Measurements from ENCODE around the gene CLCA4.
"Not testable (repeated sequence)": the region's sequence is repeated elsewhere in the genome, so short reads cannot be mapped to it uniquely, and the experiment has no call there.

CLCA4 gene, protein sequence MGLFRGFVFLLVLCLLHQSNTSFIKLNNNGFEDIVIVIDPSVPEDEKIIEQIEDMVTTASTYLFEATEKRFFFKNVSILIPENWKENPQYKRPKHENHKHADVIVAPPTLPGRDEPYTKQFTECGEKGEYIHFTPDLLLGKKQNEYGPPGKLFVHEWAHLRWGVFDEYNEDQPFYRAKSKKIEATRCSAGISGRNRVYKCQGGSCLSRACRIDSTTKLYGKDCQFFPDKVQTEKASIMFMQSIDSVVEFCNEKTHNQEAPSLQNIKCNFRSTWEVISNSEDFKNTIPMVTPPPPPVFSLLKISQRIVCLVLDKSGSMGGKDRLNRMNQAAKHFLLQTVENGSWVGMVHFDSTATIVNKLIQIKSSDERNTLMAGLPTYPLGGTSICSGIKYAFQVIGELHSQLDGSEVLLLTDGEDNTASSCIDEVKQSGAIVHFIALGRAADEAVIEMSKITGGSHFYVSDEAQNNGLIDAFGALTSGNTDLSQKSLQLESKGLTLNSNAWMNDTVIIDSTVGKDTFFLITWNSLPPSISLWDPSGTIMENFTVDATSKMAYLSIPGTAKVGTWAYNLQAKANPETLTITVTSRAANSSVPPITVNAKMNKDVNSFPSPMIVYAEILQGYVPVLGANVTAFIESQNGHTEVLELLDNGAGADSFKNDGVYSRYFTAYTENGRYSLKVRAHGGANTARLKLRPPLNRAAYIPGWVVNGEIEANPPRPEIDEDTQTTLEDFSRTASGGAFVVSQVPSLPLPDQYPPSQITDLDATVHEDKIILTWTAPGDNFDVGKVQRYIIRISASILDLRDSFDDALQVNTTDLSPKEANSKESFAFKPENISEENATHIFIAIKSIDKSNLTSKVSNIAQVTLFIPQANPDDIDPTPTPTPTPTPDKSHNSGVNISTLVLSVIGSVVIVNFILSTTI

DNA sequence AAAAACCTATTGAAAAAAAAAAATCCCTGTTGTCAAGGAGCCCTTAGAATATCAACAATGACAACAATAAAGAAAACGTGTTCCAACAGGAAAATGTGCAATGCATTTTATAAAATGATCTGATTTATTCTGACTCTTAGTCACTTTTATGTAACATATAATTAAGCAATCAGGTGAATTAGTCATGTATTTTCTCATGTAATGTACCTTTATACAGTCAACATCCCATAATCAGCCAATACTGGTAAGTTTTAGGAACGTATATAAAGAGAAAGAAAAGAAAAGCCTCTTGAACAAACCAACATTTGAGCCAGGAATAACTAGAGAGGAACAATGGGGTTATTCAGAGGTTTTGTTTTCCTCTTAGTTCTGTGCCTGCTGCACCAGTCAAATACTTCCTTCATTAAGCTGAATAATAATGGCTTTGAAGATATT, at the start of gene CLCA4:
CLCA4 (plus strand) TSS at position 292 of the 435 bp plus-strand sequence; CDS start at position 334, 42 bp downstream.
- no peak for DNase-seq (ENCODE audit: low read depth in 4 of 4, low spot score in 1 of 4)

DNA sequence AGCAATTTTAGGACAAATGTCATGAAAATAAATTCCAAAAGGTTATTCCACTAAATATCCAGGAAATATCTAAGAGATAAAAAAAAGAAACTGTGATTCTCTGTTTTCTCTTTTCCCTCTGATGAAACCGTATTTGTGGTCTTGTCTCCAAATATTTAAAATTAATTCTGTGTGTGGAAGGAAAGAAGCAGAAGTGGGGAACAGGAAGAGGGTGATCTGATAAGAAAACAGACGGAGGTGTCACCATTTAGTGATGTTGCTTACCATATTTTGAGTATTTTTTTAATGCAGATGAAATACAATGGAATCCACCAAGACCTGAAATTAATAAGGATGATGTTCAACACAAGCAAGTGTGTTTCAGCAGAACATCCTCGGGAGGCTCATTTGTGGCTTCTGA, 48.6 kb upstream of the CLCA4 start:
- no peak for DNase-seq (ENCODE audit: low read depth in 4 of 4, low spot score in 1 of 4)

DNA sequence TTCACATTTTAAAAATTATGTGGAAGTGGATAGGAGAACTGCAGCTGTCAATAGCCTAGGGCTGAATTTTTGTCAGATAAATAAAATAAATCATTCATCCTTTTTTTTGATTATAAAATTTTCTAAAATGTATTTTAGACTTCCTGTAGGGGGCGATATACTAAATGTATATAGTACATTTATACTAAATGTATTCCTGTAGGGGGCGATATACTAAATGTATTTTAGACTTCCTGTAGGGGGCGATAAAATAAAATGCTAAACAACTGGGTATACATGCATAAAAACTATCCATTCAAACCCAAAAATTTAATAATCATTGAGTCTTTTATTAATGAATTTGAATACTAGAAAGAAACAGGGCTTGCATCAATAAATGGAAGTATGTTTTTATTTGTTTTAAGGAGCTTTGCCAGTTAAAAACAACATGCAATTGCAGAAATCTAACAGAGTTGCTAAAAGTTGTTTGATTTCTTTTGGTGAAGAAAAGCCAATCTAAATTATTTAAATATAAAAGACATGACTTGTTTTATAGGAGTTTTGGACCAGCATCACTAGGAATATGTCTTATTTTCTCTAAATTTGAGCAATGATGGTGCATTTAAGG, 46.8 kb upstream of the CLCA4 start:
- DNase-seq (ENCODE audit: low read depth in 4 of 4, low spot score in 1 of 4) = no peak

DNA sequence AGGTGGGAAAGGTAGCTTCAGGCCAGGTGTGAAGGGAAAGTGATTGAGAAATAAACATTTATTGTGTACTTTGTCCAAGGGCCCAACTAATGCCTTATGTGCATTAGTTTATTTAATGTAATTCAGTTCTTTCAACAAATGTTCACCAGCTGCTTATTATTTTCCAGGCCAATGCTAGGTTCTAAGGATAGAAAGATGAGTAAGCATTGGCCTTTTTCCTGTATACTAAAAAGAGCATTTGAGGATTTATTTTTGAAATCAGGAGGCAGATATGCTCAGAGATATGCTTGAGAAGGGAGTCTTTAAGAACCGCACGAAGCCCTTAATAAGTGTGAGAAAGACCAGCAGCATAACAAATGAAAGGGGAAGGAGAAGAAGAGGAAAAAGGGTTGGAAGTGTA, 46.2 kb upstream of the CLCA4 start:
- DNase-seq (ENCODE audit: low read depth in 4 of 4, low spot score in 1 of 4) = no peak

DNA sequence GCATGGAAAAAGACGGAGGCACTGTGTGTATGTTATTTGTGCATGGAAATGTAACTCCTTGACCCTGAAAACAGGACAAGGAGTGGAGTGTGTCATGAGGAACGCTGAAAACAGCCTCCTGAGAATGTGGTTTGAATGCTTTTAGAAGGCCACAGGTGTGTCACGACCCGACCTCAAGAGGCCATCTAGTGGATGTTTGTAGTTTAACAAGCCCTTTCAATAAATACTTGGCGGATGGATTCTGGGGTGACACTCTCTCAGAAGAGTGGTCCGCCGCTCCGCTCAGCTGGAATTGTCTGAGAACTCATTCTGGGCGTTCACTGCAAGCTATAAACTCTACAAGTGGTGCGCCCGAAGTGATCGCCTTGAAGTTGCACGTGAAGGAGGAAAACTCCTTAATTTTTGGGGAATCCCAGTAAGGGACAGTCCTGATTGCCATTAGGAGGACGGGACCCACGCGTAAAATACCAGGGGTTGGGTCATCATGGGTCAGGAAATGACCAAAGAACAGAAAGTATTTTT, 44.7 kb upstream of the CLCA4 start:
- DNase-seq (ENCODE audit: low read depth in 4 of 4, low spot score in 1 of 4) = not testable (repeated sequence)

DNA sequence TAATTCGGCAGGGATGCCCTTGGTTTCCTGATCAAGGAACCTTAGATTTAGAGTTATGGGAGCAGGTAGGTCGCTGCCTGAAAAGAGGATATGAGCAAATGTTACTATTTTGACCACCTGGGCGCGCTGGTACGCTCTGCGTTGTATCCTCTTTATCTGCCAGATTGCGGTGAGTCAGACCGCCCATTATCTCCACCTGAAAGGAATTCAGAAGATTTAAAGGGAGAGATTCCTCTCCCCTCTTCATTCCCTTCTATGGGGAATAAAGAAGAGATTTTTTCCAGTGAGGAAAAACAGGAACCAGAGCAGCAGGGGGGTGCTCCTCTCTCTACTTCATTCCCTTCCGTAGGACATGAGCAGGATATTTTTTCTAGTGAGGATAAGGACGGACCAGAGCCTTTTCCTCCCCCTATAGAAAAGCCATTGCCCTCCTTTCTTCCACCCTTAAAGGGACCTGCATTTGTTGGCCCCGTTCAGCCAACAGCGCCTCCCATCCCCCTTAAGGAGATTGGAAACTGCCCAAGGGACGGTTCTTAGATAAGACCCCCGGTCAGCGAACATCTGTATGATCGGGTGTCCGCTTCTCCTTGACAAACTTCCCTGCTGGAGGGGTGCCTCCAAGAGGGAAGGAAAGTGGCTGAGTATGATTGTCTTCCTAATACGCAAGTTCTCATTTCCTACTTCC, 44.0 kb upstream of the CLCA4 start:
- no peak for DNase-seq (ENCODE audit: low read depth in 4 of 4, low spot score in 1 of 4)

DNA sequence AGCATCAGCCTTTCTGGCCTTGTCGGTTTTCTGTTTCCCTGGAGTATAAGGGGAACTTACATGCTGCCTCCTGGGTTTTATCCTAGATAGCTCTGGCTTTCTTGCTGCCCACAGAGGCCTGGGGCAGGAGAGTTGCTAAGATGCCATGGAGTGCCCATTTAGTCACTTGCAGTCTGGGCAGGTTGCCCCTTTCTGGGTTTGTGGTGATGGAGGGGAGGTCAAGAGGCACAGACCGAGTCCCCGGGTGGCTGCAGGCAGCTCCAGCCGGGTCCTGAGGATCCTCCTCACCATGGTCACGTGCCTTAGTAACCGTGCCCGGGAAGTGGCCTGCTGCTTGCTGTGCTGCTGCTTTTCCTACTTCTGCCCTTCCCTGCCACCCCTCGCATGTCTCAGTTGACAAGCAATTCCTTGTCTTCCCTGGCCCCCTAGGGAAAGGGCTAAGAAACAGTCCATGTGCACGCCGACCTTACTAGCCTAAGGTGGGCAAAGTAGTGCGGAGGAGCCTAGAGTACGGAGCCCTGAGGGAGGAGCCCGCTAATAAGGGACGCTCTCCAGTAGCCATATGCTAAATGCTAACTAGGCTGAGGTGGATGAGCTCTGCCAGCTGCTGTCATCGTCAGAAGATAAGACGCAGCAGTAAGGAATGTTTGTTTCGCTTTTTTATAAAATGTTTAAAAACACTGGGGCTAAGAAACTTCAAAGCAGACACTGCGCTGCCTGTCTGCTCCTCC, 43.3 kb upstream of the CLCA4 start:
- DNase-seq (ENCODE audit: low read depth in 4 of 4, low spot score in 1 of 4) = no peak

DNA sequence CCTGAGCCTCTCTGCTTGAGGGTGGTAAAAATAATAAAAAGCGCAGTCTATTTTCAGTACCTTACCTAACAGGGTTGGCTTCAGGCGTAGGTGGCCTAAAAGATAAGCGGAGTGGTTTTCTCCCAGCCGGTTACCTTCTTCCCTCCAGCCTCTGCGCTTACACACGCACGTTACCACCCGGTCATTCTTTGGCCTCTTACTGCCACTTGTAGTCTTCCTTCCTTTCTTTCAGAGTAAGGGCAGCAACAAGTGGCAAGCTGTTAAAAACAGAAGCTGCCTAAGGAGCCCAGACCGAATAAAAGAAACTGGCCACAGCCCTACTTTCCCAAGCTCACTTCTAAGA, 42.8 kb upstream of the CLCA4 start:
- no peak for DNase-seq (ENCODE audit: low read depth in 4 of 4, low spot score in 1 of 4)

DNA sequence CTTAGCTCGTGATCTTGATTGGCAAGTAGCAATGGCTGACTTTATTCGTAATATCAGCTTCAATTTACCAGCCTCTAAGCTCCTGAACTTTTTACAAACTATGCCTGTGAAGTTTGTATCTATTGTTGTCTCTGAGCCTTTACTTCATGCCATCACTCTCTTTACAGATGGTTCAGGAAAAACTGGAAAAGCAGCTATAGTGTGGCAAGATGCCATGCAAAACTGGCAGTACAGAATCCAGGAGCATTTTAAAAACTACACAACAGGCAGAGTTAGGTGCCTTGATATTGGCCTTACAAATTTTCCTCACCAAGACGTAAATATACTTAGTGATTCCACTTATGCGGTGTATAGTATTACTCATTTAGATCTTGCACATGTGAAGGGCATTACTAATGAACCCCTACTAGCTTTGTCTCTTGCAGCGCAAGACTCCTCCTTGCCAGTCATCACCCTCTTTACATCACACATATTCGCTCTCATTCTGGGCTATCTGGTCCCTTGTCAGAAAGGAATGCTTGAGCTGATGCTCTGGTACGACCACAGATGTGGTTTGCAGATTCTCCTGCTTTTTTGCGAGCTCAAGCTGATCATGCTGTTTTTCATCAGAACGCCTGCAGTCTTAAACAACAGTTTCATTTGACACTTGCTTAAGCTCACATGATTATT, 41.8 kb upstream of the CLCA4 start:
- no peak for DNase-seq (ENCODE audit: low read depth in 4 of 4, low spot score in 1 of 4)

DNA sequence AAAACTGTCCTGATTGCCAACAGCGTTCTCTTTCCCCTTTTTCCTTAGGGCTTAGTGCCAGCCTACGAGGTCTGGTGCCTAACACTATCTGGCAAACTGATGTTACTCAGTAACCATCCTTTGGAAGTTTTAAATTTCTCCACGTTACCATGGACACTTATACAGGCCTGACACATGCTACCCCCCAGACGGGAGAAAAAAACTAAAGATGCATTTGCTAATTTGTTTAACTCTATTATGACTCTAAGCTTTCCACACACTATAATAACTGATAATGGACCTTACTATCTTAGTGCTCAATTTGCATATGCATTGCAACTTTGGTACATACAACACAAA, 41.3 kb upstream of the CLCA4 start:
- no peak for DNase-seq (ENCODE audit: low read depth in 4 of 4, low spot score in 1 of 4)

DNA sequence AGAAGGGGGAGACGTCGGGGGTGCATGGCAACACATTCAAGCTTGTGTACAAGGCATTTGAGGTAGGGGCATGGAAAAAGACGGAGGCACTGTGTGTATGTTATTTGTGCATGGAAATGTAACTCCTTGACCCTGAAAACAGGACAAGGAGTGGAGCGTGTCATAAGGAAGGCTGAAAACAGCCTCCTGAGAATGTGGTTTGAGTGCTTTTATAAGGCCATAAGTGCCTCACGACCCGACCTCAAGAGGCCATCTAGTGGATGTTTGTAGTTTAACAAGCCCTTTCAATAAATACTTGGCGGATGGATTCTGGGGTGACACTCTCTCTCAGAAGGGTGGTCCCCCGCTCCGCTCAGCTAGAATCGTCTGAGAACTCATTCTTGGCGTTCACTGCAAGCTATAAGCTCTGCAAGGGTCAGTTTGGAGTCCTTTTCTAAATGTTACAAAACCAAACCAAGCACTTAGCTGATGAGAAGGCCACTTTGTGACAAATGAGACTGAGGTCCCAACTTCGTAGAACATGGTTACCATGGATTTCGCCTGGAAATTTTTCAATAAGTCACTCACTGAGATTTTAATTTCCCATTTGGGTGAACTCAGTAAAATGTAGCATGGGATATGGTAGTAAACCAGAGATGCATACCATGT, 38.8 kb upstream of the CLCA4 start:
- DNase-seq (ENCODE audit: low read depth in 4 of 4, low spot score in 1 of 4) = no peak

DNA sequence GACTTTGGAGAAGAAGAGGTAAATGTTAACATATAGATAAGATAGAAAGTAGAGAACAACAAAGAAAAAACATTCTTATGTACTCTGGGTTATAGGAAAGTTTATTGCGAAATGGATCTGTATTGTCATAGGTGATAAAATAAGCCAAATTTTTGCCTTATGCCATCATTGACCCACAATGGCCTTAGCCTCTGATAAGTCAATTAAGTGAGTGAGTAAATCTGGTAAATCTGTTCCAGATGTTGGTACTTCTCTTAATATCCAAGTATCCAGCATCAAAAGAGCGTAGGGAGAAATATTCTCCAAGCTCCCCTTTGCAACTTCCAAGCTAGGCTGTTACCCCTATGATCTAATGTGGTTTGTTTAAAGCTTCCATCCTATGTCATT, 38.3 kb upstream of the CLCA4 start:
- DNase-seq (ENCODE audit: low read depth in 4 of 4, low spot score in 1 of 4) = no peak

DNA sequence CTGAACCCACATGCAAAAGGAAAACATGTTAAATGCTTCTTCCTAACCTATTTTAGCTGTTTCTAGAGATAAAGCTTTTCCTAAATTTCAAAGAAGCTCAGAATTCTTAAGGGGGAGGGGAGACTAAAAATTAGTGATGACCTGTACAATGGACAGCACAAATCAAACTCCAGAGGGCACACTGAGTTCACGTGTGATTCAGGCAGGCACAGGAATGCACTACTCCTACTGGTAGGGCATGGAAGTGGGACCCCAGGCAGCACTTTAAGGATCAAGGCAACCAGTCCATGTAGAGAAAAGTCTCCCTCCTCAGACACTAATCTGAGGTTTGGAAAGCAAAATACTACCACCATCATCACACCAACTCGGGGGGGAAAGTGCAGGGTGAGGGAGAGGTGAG, 31.3 kb upstream of the CLCA4 start:
- DNase-seq (ENCODE audit: low read depth in 4 of 4, low spot score in 1 of 4) = no peak

DNA sequence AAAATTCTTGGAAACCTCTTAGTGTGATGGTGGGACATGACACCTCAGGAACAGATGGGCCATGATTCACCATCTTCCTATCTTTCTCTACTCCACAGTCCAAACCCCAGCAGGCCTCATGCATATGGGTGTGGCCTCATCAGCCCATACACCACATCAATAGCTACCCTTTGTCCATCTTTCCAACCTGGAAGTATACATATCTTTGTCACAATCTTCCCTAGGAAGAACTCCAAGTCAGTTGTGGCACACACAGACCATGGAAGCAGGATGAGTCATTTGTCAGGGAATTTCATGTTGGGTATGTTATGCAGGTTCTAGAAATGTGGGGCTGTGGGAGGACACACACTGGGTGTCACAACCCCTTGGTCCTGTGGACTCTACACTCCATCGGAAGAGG, 30.5 kb upstream of the CLCA4 start:
- DNase-seq (ENCODE audit: low read depth in 4 of 4, low spot score in 1 of 4) = no peak

DNA sequence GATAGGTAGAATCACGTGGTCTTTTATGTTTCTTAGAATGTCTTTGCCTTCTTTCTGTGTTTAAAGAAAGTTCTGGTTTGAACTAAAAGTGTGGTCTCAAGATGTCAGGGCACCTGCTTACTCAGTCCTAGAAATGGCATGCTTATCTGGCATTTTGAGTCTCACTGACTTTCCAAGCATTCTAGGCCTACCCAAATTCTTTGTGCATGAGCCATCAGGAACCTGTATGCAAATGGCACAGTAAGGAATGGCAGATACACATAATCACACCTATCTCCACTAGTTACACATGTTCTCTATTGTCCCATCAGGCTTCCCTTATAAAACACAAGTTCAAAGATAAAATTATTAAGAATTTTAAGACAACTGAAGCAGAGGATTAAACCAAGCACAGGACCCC, 29.5 kb upstream of the CLCA4 start:
- no peak for DNase-seq (ENCODE audit: low read depth in 4 of 4, low spot score in 1 of 4)

DNA sequence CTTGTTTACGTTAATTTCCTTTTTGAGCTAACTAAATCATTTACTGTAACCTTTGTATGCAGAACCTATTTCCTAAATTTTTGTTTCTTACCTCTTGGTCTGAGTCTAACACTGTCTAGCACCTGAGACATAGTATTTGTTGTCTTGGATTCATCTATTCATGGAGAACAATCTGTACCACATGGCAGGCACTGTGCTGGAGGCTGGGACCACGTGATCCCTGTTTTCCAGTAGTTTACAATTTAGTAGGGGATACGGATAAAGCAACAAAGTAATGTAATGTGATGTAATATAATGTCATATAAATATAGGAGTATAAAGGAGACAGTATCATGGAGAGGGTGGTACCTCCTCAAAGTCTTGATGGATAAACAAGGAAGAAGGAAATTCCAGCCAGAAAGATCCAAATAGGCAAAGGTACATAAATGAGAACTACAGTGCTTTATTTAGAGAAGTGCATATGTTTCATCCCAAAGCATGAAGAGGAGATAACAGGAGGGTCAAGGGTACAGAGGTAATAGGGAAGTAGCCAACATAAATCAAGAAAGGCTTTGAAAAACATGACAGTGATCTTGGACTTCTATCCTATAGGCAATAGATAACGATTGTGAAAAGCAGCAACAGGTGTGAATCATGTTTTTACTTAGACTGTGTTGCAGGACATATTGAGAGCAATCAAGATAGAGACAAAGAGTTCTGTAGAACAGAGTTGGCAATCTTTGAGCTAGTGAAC, 25.9 kb upstream of the CLCA4 start:
- DNase-seq (ENCODE audit: low read depth in 4 of 4, low spot score in 1 of 4) = no peak

DNA sequence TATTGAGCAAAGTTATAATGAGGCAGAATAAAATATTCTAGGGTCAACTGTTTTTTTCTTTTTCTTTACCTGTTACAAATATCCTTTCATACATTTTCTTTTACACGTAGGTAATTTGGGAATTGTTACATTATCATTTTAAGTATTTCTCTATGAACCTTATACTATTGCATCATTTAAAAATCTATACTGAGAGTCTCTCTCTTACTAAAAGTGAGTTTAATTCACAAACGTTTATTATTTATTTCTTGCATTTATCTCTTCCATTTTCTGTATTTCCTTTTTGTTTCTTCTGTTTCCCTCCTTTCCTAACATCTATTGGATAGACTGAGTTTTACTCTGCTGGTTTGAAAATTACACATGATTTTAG, 25.4 kb upstream of the CLCA4 start:
- no peak for DNase-seq (ENCODE audit: low read depth in 4 of 4, low spot score in 1 of 4)

DNA sequence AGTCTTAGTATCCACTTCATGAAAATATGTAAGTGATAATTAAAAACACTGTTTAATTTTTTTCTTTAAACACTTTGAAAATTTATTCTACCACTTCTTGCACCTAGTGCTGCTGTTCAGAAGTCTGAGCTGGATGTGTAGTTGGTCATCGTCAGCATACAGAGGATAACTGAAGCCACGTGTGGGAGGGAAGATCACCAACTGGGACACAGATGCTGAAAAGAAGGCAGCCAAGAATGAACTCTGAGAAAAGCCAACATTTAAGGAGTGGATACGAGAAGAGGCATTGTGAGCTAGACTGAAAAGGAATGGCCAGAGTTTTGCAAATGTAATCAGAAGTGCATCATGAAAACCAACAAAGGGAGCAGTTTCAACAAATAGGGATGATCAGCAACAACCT, 24.6 kb upstream of the CLCA4 start:
- no peak for DNase-seq (ENCODE audit: low read depth in 4 of 4, low spot score in 1 of 4)

All from stimulated activated CD4-positive, alpha-beta T cell treated with anti-CD3 and anti-CD28 coated beads, Interleukin-1b, Interleukin-23, amount 100 ng/mL, for 24 hours (primary cell).